ENCODE results near the gene SAFB.
"Not testable (repeated sequence)": the region's sequence is repeated elsewhere in the genome, so short reads cannot be mapped to it uniquely, and the experiment has no call there.

Gene SAFB

DNA sequence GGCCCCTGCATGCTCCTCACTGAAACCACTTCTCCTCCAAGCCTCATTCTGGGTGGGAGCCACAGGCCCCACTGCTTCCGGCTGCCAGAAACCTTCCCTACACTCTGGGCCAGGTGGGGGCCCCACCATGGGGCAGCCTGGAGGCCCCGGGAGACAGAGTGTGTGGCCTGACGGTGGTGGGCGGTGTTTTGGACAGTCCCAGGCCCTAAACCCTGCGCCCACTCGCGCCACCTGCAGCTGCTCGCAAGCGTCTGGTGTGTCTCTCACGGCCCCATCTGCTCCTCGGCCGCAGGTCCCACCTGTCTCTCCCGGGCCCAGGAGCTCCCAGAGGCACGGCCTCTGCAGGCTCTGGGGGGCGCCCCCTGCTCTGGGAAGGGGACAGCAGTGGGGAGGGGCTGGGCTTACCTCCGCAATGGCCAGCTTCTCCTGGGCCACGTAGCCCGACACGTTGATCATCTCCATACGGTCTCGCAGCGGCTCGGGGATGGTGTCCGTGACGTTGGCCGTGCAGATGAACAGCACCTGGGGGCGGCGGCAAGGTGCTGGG lies 72.8 kb downstream of the SAFB start:
- no peak for DNase-seq

DNA sequence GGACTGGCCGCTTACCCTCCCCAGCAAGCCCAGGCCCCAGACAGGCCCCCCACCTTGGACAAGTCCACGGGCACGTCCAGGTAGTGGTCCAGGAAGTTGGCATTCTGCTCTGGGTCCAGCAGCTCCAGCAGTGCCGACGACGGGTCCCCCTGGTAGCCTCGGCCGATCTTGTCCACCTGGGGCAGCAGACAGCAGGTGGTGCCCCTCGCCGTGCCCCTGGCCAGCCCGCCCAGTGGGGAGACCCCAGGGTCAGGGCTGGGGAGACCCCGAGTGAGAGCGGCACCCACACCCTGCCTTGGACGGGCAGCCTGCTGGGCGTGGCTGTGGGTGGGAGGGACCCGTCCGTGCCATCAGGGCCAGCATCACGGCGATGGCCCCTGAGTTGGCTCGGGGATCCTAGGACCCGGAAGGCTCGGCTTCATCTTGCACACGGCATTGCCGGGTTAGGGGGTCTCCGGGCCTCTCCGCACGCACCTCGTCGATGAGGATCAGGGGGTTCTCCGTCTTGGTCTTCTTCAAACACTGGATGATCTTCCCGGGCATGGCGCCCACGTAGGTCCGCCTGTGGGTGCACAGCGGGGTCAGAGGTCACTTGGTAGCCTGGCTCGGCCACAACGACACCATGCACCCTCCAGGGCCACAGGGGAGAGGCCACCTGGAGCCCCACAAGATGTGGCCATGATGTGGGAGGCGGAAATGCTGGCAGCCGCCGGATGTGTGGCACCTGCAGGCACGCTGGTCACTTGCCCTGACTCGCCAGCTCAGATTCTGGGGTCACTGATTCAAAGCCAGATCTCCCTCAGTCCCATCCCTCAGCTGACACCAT lies 73.5 kb downstream of the SAFB start:
- DNase-seq, result no peak

DNA sequence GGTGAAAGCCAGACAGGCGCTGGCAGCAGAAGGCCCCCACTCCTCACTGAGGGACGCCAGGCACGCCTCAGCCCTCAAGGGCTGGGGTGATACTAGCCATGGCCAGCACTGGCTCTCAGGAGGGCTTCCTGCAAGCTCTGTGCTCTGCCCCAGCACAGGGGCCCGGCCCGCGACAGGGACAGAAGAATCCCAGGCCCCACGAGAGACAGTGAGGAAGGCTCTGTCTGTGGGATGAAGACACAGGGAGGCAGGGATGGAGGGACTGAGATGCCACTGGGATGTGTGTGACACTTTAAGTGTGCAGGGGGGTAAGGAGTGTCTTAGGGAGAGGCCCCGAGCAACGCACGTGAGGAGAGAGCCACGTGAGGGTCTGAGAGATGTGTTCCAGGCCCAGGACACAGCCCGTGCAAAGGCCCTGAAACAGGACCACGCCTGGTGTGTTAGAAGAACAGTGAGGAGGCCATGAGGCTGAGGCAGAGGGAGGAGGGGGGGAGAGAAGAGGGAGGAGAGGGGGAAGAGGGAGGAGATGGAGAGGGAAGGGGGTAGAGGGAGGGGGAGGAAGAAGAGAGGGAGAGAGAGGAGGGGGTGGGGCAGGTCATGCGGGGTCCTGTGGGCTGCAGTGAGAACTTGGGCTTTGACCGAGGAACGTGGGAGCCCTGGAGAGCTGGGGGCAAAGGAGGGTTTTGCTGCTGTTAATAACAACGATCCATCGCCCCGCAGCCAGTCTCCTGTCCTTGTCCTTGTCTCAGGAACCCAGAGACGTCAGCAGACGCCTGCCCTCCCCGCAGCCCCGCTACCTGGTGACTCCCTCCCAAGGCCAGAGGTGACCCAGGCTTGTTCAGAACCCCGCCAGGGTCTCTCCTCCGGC lies 74.4 kb downstream of the SAFB start:
- no peak for DNase-seq

DNA sequence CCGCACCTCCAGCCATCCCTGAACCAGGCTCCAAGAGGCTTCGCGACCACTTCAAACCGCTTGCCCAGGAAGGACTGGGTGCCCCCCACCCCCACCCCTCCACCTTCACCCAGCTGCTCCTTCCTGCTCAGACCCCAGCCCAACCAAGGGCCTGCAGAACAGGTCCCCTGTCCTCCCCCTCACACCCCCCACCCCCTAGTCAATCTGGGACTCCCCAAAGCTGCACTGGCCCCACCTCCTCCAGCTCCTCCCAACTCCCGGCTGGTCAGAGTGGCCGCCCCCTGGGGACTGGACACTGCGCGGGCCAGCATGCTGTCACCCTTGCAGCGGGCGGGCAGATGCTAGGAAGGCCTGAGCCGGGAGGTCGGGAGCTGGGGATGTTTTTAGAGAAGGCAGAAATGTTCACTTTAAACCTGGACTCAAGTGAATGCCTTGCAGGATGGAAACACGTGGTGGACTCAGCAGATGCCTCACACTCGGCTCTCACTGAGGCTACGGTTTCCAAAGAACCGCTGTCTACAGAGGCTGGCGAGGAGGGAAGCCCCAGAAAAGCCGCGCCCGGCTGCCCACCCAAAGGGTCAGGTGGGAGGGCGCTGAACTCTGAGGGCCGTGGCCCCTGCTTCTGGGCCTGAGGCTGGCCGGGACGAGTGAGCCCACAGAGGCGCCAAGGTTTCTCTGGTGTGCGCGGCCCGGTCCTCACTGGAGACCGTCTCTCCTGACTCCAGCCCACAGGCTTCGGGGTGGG lies 75.2 kb downstream of the SAFB start:
- no peak for DNase-seq

DNA sequence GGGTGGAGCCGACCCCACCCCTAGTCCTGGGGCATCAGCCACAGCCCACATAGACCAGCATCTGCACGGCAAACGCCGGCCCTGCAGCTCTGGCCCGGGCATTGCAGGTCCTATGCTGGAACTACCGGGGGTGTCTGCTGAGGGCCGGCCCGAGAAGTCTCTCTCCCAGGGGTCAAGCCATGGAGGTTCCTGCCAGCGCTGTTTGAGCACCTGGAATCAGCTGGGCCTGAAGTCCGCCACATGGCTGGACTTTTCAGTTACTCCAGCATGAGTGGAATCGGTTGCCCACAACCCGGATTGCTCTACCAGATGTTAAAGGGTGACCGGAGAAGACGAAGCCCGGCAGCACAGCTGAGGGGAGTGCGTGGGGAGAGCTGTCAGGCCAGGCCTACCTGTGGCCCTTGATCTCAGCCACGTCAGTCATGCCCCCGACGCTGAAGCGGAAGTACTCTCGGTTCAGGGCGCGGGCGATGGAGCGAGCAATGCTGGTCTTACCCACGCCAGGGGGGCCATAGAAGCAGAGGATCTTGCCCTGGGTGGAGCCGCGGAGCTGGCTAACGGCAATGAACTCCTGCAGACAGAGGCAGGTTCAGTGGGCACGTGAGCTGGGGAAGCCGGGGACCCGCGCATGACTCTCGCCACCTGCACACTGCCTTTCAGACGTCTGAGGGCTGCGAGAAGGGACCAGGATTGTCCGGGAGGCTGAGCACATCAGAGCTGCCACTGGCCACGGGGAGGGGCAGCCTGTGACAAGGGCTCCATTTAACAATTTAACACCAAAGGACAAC lies 75.9 kb downstream of the SAFB start:
- DNase-seq, result no peak

DNA sequence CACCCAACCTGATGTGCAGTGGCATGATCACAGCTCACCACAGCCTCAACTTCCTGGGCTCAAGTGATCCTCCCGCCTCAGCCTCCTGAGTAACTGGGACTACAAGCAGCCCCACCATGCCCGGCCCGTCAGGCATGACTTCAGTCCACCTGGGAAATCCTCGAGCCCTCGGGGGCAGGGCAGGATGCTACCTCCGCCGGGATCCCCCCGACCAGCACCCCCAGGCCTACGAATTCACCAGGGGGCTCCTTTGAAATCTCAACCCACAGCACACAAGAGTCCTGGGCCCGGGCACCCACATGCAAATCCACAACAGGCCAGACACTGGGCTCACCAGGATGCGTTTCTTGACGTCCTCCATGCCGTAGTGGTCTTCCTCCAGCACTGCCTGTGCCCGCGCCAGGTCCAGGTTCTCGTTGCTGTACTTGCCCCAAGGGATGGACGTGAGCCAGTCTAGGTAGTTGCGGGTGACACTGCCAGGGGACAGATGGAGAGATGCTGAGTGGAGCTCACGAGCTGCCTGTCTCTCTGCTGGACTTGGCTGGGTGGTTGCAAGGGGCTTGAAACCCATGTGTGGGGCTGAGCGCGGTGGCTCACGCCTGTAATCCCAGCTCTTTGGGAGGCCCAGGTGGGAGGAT lies 77.7 kb downstream of the SAFB start:
- DNase-seq, result no peak

DNA sequence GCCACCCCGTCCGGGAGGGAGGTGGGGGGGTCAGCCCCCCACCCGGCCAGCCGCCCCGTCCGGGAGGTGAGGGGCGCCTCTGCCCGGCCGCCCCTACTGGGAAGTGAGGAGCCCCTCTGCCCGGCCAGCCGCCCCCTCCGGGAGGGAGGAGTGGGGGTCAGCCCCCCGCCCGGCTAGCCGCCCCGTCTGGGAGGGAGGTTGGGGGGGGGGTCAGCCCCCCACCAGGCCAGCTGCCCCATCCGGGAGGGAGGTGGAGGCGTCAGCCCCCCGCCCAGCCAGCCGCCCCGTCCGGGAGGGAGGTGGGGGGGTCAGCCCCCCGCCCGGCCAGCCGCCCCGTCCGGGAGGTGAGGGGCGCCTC lies 79.1 kb downstream of the SAFB start:
- DNase-seq, result not testable (repeated sequence)

DNA sequence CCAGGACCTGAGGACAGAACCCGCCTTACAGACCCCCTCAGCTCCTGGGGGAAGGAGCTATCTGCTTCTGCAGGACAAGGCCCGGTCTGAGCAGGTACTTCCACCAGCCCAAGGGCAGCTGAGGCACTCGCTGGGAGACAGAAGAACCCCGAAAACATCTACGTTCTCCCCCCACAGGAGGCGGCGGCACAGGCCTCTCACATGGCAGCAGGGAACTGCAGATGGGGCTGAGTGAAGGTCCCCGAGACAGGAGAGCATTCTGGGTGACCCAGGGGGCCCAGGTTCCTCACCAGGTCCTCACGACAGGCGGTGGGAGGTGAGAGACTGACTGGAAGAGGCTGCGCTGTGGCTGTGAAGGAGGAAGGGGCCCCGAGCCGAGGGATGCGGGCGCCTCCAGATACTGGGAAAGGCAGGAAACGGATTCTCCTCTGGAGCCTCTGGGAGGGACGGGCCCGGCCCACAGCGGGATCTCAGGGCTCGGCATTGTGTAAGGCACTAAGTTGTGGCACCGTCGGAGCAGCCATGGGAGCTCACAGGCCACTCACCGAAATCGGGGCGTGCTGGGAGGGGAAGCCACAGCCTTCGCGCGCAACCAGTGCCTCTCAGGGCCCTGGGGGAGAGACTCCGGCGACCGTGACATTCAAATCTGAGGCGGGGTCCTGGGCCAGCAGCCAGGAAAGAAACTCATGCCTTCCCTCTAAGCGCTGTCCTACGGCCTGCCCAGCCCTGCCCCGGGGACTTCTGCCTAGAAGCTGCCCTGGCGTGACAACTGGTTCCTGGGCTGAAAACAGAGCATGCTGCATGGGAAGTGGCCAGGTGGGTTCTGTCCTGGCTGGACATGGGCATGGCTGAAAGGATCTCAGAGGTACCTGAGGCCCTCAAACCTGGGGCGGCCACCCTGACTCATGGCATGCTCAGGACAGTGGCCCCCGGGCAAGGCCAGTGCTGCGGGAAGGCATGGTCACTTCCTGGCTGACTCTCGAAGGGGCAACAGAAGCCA lies 81.2 kb downstream of the SAFB start:
- no peak for DNase-seq

DNA sequence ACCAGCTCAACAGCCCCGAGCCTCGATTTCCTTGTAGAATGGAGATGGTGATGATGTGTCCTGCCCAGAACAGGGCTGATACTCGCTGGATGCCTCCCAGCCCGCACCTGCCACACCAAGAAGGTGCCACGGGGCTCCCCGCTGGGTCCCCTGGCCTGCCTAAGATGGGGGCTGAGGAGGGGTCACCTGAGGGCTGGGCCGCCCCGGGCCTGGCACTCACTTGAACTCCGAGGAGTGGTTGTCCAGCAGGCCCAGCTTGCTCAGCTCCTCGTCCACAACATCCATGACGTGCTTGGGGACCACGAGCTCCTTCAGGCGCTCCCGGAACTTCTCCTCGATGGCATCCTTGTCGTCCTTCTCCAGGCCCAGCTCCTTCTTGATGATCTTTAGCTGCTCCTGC lies 82.7 kb downstream of the SAFB start:
- DNase-seq, result no peak

DNA sequence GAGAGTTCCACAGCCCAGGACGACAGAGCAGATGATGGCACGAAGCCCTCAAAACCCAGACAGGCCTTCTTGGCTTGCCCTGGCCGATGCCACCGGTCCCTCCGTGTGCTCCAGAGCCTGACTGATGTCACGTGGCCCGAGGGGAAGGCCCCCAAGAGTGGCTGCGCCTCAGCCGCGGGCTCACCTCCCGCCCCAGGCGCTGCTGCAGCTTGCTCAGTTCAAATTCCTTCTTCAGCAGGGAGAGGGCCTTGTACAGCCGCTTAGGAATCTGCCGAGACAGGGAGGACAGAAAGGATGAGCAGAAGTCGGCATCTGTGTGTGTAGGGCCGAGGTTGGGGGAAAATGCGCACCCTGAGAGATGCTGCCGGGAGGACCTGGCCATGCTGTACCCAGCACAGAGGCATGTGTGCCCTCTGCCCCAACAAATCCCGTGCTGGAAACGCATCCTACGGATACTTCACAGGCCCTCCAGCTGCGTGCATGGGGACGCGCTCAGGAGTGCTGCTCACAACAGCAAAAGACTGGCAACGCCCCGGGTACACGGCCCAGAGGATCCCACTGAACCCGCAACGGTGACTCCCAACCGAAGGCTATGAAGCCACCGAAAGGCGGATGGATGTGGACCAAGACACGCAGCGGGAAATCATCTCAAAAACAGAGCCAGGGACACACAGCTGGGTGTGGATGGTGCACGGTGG lies 84.1 kb downstream of the SAFB start:
- no peak for DNase-seq

DNA sequence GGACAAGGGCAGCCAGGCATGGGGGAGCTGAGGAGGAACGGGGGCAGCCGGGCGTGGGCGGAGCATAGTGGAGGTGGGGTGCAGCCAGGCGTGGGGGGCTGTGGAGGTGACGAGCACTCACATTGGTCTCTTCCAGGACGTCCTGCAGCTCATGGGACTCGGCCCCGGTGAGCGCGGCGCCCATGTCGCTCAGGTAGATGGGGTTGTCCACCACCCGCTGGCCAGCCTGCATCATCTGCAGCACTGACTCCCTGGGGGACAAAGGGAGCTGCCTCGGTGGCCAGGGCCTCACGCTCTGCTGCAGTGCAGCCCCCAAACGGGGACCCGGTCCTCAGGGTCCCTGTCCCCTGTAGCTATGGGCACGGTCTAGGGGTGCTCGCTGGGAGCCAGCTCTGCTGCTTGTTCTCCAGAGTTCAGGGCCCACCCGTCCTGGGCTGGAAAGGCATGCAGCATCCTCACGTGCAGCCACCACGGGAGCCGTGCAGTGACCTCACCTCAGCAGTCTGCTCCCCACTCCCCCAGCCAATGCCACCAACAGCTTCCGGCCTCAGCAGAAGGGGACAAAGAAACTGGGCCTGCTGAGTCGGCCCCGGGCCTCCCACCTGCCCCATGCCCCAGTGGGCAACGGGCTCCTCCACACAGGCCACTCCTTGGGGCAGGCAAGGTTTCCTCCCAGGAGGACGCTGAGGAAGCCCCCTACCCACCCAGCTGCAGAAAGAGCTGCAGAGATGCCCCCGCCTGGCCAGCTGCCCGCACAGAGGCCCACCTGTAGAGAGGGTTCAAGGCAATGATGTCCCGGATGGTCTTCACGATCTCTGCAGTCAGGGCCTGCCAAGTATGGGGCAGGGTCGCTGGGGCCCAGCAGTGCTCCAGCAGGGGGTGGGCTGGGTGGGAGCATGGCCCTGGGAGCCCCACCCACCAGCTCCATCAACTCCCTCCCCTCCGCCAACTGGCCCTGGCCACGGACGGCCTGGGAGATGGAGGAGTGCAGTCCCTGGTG lies 85.0 kb downstream of the SAFB start:
- no peak for DNase-seq

DNA sequence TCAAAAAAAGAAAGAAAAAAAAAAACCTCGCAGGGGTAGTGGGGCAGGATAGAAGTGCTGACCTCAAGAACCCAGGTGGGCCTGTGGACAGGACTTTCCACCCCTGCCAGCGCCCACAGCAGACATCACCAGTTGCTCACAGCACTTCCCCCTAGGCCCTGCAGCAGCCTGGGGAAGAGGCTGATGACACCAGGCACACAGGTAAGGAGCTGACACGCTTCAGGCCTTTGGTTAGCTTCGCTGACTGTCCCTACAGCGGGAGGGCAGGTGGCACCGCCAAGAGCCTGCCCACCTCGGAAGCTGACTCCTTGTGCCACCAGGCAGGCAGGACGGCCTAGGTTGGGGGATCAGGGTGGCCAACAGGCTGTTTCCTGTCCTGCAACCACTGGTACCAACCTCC lies 88.1 kb downstream of the SAFB start:
- no peak for DNase-seq

DNA sequence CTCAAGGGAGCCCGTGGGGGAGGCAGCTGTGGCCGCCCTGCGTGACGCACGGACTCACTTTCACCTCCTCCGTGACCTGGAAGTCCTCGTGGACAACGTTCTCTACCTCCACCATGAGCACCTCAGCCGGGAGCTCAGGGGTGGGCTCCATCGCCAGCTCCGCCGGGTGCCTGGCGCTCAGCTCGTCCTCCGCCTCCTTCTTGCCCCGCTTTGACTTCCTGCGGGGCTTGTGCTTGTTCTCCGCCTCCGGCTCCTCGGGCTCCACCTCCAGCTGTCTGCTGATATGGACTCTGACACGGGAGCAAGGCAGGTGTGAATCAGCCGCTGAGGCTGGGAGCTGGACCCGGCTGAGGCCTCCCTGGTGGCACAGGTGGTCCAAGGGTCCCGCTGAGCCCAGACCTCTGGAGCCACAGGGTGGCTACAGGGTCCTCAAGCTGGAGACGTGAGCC lies 88.9 kb downstream of the SAFB start:
- no peak for DNase-seq

DNA sequence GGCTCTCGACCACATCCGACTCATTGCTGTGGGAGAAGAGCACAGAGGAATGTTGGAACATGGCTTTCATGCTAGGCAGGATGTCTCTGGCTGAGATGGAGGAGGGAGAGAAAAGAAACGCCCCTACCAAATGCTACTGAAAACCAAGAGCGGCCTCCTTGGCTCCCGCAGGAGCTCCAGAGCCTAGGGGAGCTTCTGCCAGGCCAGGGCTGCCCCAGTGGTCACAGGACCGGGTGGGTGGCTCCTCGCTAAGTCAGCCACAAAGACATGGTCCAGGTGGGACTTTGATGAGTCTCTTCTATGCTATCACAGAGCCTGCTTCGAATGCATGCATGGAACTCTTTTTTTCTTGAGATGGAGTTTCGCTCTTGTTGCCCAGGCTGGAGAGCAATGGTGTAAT lies 90.3 kb downstream of the SAFB start:
- no peak for DNase-seq

DNA sequence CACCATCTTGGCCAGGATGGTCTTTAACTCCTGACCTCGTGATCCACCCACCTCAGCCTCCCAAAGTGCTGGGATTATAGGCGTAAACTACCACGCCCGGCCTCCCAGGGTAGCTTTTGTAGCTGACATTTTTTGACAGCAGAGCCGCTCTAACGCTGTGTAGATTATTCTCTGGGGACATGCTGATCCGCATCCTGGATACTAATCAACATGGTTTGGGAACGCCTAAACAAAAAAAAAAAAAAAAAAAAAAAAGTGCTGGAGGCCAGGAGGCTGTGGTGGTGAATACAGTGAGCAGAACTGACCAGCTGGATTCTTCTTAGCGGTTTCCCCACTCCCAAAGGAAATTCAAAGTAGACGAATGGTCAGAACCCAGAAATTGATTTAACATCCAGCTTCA lies 91.9 kb downstream of the SAFB start:
- DNase-seq, result no peak

DNA sequence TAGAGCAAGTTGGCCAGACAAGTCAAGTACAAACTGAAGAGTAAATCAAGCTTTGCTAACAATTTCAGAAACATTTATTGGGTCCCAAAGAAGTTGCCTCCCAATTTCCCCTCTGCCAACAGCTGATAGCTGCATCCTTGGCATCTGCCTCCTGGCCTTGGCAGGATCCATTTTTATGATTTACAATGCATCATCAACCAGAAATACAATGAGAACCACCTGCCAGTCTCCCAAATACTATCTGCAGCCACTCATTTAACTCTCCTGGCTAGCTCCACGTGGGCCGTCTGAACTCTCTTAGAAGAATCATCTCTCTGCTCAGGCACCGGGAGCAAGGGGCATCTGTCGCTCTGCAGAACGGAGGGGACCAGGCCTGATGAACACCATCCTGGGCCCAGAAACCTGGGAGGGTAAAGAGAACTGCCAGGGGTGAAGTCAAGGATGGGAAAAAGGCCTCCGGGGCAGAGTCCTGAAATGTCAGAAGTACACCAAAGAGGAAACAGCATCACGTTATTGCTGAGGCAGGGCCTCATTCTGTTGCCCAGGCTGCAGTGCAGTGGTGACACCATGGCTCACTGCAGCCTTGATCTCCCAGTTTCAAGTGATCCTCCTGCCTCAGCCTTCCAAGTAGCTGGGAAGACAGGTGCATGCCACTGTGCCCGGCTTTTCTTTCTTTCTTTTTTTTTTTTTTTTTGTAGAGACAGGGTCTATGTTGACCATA lies 94.5 kb downstream of the SAFB start:
- DNase-seq, result no peak

Data from anterior cingulate cortex (tissue), 58 donors.